ENCODE measurements around the gene CEP55. TPM values are rescaled to one million over a fixed set of nuclear protein-coding genes. Genes with fewer than 3 reads are reported as not detected.

The CEP55 gene
- total RNA-seq, 1 donor from 2014 or later, result 3.7 TPM

GRCh38 chr10:93548376-93549071, 52.1 kb downstream of the CEP55 start:
- TF ChIP-seq EZH2 (IDR thresholded peaks at IDR 0.05; ENCODE audit: insufficient read depth, low read length) (no peak), CTCF (IDR thresholded peaks at IDR 0.05; ENCODE audit: insufficient read depth, low read depth, low read length) (no peak)
- no peak overlapping the region for H3K4me3 ChIP-seq (ENCODE audit: insufficient read depth, low read depth, low read length)
- Mint-ChIP-seq H3K4me3 (ENCODE audit: unreplicated experiment) (no peak overlapping the region), H3K36me3 (ENCODE audit: low read depth, unreplicated experiment) (no peaks in the 10 kb centered on the region), H3K9me3 (ENCODE audit: unreplicated experiment) (no peaks in the 10 kb centered on the region), H3K27me3 (ENCODE audit: low read depth, unreplicated experiment) (peaks cover 4% of the 10 kb centered on the region), H3K4me1 (ENCODE audit: low read depth, unreplicated experiment) (no peaks in the 10 kb centered on the region), H3K27ac (ENCODE audit: unreplicated experiment) (no peak overlapping the region)
- no peak for DNase-seq (ENCODE audit: low read depth)
- no peaks in the 10 kb centered on the region for H3K36me3 ChIP-seq (ENCODE audit: insufficient read depth, low read length)
- H2AFZ ChIP-seq (ENCODE audit: low read depth, low read length), result peak overlapping the region; percentile 59
- H3K27ac ChIP-seq (ENCODE audit: low read depth, low read length), result peak overlapping the region; percentile 73
- FAIRE-seq, result no peak
- H3K79me2 ChIP-seq (ENCODE audit: insufficient read depth, low read length), result no peaks in the 10 kb centered on the region
- H4K20me1 ChIP-seq (ENCODE audit: insufficient read depth, low read length), result no peaks in the 10 kb centered on the region
- H3K4me2 ChIP-seq (ENCODE audit: low read length), result peak overlapping the region; percentile 82
- no peaks in the 10 kb centered on the region for H3K27me3 ChIP-seq (ENCODE audit: insufficient read depth, low read length)
- no peaks in the 10 kb centered on the region for H3K9me3 ChIP-seq (ENCODE audit: insufficient read depth, low read depth, low read length)
- H3K4me1 ChIP-seq (ENCODE audit: insufficient read depth, low read length), result peaks cover 4% of the 10 kb centered on the region
- H3K9ac ChIP-seq (ENCODE audit: low read length), result peak overlapping the region; percentile 61

- TF ChIP-seq EZH2 (IDR thresholded peaks at IDR 0.05; ENCODE audit: insufficient read depth, low read length), result no peak
- TF ChIP-seq CTCF (IDR thresholded peaks at IDR 0.05; ENCODE audit: insufficient read depth, low read depth, low read length), result no peak
- Histone ChIP-seq H3K27ac (ENCODE audit: low read depth, low read length) (no peak overlapping the region), H3K36me3 (ENCODE audit: insufficient read depth, low read length) (no peaks in the 10 kb centered on the region), H3K4me2 (ENCODE audit: low read length) (no peak overlapping the region), H3K9ac (ENCODE audit: low read length) (no peak overlapping the region), H3K4me3 (ENCODE audit: insufficient read depth, low read depth, low read length) (no peak overlapping the region), H3K9me3 (ENCODE audit: insufficient read depth, low read depth, low read length) (no peaks in the 10 kb centered on the region), H3K27me3 (ENCODE audit: insufficient read depth, low read length) (no peaks in the 10 kb centered on the region), H2AFZ (ENCODE audit: low read depth, low read length) (no peak overlapping the region), H3K4me1 (ENCODE audit: insufficient read depth, low read length) (peaks cover 7% of the 10 kb centered on the region), H4K20me1 (ENCODE audit: insufficient read depth, low read length) (no peaks in the 10 kb centered on the region), H3K79me2 (ENCODE audit: insufficient read depth, low read length) (no peaks in the 10 kb centered on the region)
- no peak overlapping the region for H3K27ac Mint-ChIP-seq (ENCODE audit: unreplicated experiment)
- FAIRE-seq (no peak), DNase-seq (ENCODE audit: low read depth) (no peak)
- no peaks in the 10 kb centered on the region for H3K36me3 Mint-ChIP-seq (ENCODE audit: low read depth, unreplicated experiment)
- peaks cover 5% of the 10 kb centered on the region for H3K4me1 Mint-ChIP-seq (ENCODE audit: low read depth, unreplicated experiment)
- H3K27me3 Mint-ChIP-seq (ENCODE audit: low read depth, unreplicated experiment), result peaks cover 6% of the 10 kb centered on the region
- H3K9me3 Mint-ChIP-seq (ENCODE audit: unreplicated experiment), result no peaks in the 10 kb centered on the region
- H3K4me3 Mint-ChIP-seq (ENCODE audit: unreplicated experiment), result no peak overlapping the region
Measured at GRCh38 chr10:93550606-93551005, 54.2 kb downstream of the CEP55 start.

GRCh38 chr10:93552780-93553179, 56.4 kb downstream of the CEP55 start:
- no peak overlapping the region for H3K27ac ChIP-seq (ENCODE audit: low read depth, low read length)
- FAIRE-seq (no peak), DNase-seq (ENCODE audit: low read depth) (no peak)
- H3K4me3 Mint-ChIP-seq (ENCODE audit: unreplicated experiment), result no peak overlapping the region
- peaks cover under 1% of the 10 kb centered on the region for H3K27me3 ChIP-seq (ENCODE audit: insufficient read depth, low read length)
- H3K27me3 Mint-ChIP-seq (ENCODE audit: low read depth, unreplicated experiment), result peaks cover 9% of the 10 kb centered on the region
- peaks cover 7% of the 10 kb centered on the region for H3K4me1 ChIP-seq (ENCODE audit: insufficient read depth, low read length)
- H3K27ac Mint-ChIP-seq (ENCODE audit: unreplicated experiment), result peak overlapping the region; percentile 41
- H3K9me3 Mint-ChIP-seq (ENCODE audit: unreplicated experiment), result no peaks in the 10 kb centered on the region
- no peaks in the 10 kb centered on the region for H3K79me2 ChIP-seq (ENCODE audit: insufficient read depth, low read length)
- H3K4me3 ChIP-seq (ENCODE audit: insufficient read depth, low read depth, low read length), result no peak overlapping the region
- no peak overlapping the region for H3K4me2 ChIP-seq (ENCODE audit: low read length)
- H3K36me3 ChIP-seq (ENCODE audit: insufficient read depth, low read length), result no peaks in the 10 kb centered on the region
- TF ChIP-seq CTCF (IDR thresholded peaks at IDR 0.05; ENCODE audit: insufficient read depth, low read depth, low read length) (no peak), EZH2 (IDR thresholded peaks at IDR 0.05; ENCODE audit: insufficient read depth, low read length) (no peak)
- H3K4me1 Mint-ChIP-seq (ENCODE audit: low read depth, unreplicated experiment), result peaks cover 5% of the 10 kb centered on the region
- no peaks in the 10 kb centered on the region for H4K20me1 ChIP-seq (ENCODE audit: insufficient read depth, low read length)
- H3K9ac ChIP-seq (ENCODE audit: low read length), result no peak overlapping the region
- no peak overlapping the region for H2AFZ ChIP-seq (ENCODE audit: low read depth, low read length)
- no peaks in the 10 kb centered on the region for H3K36me3 Mint-ChIP-seq (ENCODE audit: low read depth, unreplicated experiment)
- no peaks in the 10 kb centered on the region for H3K9me3 ChIP-seq (ENCODE audit: insufficient read depth, low read depth, low read length)

Data from astrocyte (in vitro differentiated cells and primary cell).